ENCODE data around the gene NOXRED1. TPM values are rescaled to one million over a fixed set of nuclear protein-coding genes. Genes with fewer than 3 reads are reported as not detected.
A peak's percentile ranks its signal among the peaks of the same experiment; 100 is the strongest.

The NOXRED1 gene
- total RNA-seq, 3 donors from 2014 or later, result 0.48 to 1.3 TPM; not detected in 1

DNA sequence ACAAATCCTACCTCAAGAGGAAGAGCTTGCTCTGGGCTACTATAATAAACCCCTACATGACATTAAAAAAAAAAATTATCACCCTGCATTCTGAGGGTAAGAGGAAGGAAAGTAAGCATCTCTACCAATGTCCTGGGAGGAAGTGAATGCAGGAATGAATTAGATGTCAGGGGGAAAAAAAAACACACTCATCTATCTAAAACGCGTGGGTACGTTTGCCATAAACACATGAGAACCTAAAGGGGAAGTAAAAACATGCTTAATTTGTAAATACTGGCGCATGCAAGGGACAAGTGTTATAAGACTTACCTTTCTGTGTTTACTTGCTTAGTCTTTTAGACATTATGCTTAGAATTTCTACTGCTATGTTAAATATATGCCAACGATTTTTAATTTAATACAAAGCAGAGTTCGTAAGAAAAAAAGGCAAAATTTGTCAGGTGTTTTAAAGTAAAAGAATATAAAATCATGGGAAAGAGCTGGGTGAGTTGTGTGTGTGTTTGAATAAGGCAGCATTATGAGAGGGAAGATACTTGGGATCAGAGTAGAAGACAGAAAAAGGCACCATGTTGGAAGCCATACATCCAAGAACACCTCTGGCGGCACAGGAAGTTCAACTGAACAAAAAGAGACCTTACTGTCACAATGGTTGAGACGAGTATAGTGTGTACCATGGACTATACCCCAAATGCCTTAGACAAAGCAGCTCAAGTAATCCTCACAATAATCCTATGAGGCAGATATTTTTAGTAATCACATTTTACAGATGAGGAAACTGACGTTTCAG is 48.0 kb downstream of the NOXRED1 start:
- intact Hi-C loops (cut with DNase I; ENCODE audit: low total_unique reads), result no loop called here
- no peak for DNase-seq (ENCODE audit: low spot score in 2 of 2)
- Histone ChIP-seq H3K27me3 (no peaks in the 10 kb centered on the region), H3K4me3 (peak overlapping the region in 1 of 3 donors; percentile 83), H3K36me3 (no peaks in the 10 kb centered on the region), H3K4me1 (no peaks in the 10 kb centered on the region), H3K27ac (no peak overlapping the region), H3K9me3 (no peaks in the 10 kb centered on the region)
- no peak for TF ChIP-seq POLR2A (IDR thresholded peaks at IDR 0.05)

- no peaks in the 10 kb centered on the region for H3K9me3 ChIP-seq
- TF ChIP-seq POLR2A (IDR thresholded peaks at IDR 0.05) (no peak), POLR2AphosphoS5 (IDR thresholded peaks at IDR 0.05) (no peak)
- TF ChIP-seq, protein P1, sequence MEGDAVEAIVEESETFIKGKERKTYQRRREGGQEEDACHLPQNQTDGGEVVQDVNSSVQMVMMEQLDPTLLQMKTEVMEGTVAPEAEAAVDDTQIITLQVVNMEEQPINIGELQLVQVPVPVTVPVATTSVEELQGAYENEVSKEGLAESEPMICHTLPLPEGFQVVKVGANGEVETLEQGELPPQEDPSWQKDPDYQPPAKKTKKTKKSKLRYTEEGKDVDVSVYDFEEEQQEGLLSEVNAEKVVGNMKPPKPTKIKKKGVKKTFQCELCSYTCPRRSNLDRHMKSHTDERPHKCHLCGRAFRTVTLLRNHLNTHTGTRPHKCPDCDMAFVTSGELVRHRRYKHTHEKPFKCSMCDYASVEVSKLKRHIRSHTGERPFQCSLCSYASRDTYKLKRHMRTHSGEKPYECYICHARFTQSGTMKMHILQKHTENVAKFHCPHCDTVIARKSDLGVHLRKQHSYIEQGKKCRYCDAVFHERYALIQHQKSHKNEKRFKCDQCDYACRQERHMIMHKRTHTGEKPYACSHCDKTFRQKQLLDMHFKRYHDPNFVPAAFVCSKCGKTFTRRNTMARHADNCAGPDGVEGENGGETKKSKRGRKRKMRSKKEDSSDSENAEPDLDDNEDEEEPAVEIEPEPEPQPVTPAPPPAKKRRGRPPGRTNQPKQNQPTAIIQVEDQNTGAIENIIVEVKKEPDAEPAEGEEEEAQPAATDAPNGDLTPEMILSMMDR (IDR thresholded peaks at IDR 0.05), result no peak
- no peaks in the 10 kb centered on the region for H3K36me3 ChIP-seq
- no peaks in the 10 kb centered on the region for H3K27me3 ChIP-seq
- intact Hi-C loops (cut with DNase I; ENCODE audit: low total_unique reads), result no loop called here
- no peak overlapping the region for H3K27ac ChIP-seq
- H3K4me1 ChIP-seq, result no peaks in the 10 kb centered on the region
- DNase-seq (ENCODE audit: low spot score in 2 of 2), result no peak
- no peak overlapping the region for H3K4me3 ChIP-seq
Observed at GRCh38 chr14:77372304-77372841, 51.0 kb downstream of the NOXRED1 start.

- H3K27ac ChIP-seq, result no peak overlapping the region
- no peak overlapping the region for H3K4me3 ChIP-seq
- TF ChIP-seq POLR2AphosphoS5 (IDR thresholded peaks at IDR 0.05) (no peak), POLR2A (IDR thresholded peaks at IDR 0.05) (no peak)
- TF ChIP-seq, protein P1 (IDR thresholded peaks at IDR 0.05), result no peak
- no peak for DNase-seq (ENCODE audit: low spot score in 2 of 2)
- no peaks in the 10 kb centered on the region for H3K36me3 ChIP-seq
- intact Hi-C loops (cut with DNase I; ENCODE audit: low total_unique reads), result no loop called here
- no peaks in the 10 kb centered on the region for H3K9me3 ChIP-seq
- no peaks in the 10 kb centered on the region for H3K27me3 ChIP-seq
- no peaks in the 10 kb centered on the region for H3K4me1 ChIP-seq
Observed at GRCh38 chr14:77369285-77369684, 54.0 kb downstream of the NOXRED1 start.

GRCh38 chr14:77364146-77364545 is 59.2 kb downstream of the NOXRED1 start:
- no peaks in the 10 kb centered on the region for H3K9me3 ChIP-seq
- no peaks in the 10 kb centered on the region for H3K36me3 ChIP-seq
- DNase-seq (ENCODE audit: low spot score in 2 of 2), result no peak
- intact Hi-C loops (cut with DNase I; ENCODE audit: low total_unique reads), result no loop called here
- no peak overlapping the region for H3K4me3 ChIP-seq
- H3K27me3 ChIP-seq, result no peaks in the 10 kb centered on the region
- TF ChIP-seq, protein P1 (IDR thresholded peaks at IDR 0.05), result no peak
- TF ChIP-seq POLR2A (IDR thresholded peaks at IDR 0.05) (no peak), POLR2AphosphoS5 (IDR thresholded peaks at IDR 0.05) (no peak)
- no peaks in the 10 kb centered on the region for H3K4me1 ChIP-seq
- H3K27ac ChIP-seq, result no peak overlapping the region

- Histone ChIP-seq H3K4me3 (no peak overlapping the region), H3K27ac (no peak overlapping the region), H3K4me1 (no peaks in the 10 kb centered on the region), H3K9me3 (no peaks in the 10 kb centered on the region), H3K36me3 (no peaks in the 10 kb centered on the region), H3K27me3 (no peaks in the 10 kb centered on the region)
- TF ChIP-seq POLR2AphosphoS5 (IDR thresholded peaks at IDR 0.05) (no peak), POLR2A (IDR thresholded peaks at IDR 0.05) (no peak)
- TF ChIP-seq, protein P1 (IDR thresholded peaks at IDR 0.05), result no peak
- no peak for DNase-seq (ENCODE audit: low spot score in 2 of 2)
- intact Hi-C loops (cut with DNase I; ENCODE audit: low total_unique reads), result no loop called here
Observed at GRCh38 chr14:77359626-77360025, 63.7 kb downstream of the NOXRED1 start.

All from breast epithelium (tissue), 4 donors.